GM12878 (cell line): Measurements from ENCODE around the gene NUP93. TPM values are rescaled to one million over a fixed set of nuclear protein-coding genes. Genes with fewer than 3 reads are reported as not detected.

Source experiments
- ATAC-seq: fragments of 200-7000 bp; cut with Tn5 transposase; 3 replicates; pipeline ENCODE4 v1.9.1; 2020; ENCODE audit warnings: mild to moderate bottlenecking, moderate library complexity
- BruUV-seq: library from RNA; stranded (reverse); fragments of 400-500 nt; replicated peaks from 2 replicates; lab custom pipeline; 2021; lab: Mats Ljungman, UMichigan
- CTCF ChIA-PET: fragments of 300-600 bp; sonication (Branson Sonifier 250); formaldehyde crosslinking; extraction: SDS; loops from one replicate; lab custom pipeline; 2021; ENCODE audit warnings: inconsistent platforms; lab: Yijun Ruan, JAX
- POLR2A ChIA-PET: fragments of 350-600 bp; formaldehyde crosslinking; extraction: SDS; loops from one replicate; lab custom pipeline; 2021; ENCODE audit warnings: inconsistent platforms; lab: Charles Lee
- RAD21 ChIA-PET: fragments of 300-600 bp; sonication (Branson Sonifier 250); formaldehyde crosslinking; loops from one replicate; lab custom pipeline; 2023; ENCODE audit warnings: antibody characterized with exemption; ENCODE audit not compliant: unreplicated experiment; lab: Charles Lee
- SMC1A ChIA-PET: fragments of 300-600 bp; sonication (Branson Sonifier 250); formaldehyde crosslinking; loops from one replicate; lab custom pipeline; 2023; ENCODE audit not compliant: unreplicated experiment, uncharacterized antibody; lab: Charles Lee
- DNase-seq: peaks from one replicate; pipeline ENCODE4 v3.0.0-alpha.2; 2011; ENCODE audit warnings: low read depth, low spot score
- FAIRE-seq: peaks from 3 replicates; lab custom pipeline; 2011; peaks lifted over from hg19 to GRCh38; lab: Jason Lieb, UNC
- H2AFZ ChIP-seq: 2 replicates; pipeline ENCODE4 v1.6.0; 2011; ENCODE audit warnings: low read depth, low read length, control low read depth; ENCODE audit not compliant: control insufficient read depth
- H3K27ac ChIP-seq: 2 replicates; pipeline ENCODE4 v1.5.1; 2011; ENCODE audit warnings: control low read depth; ENCODE audit not compliant: control insufficient read depth, insufficient read depth
- H3K27me3 ChIP-seq, 2 experiments: replicated peaks in 1 of 2; 2 replicates each; pipeline versions ENCODE4 v1.6.0 to v1.6.1; 2011; ENCODE audit warnings: low read length in 1 of 2; ENCODE audit not compliant: control insufficient read depth in 2 of 2, insufficient read depth in 2 of 2
- H3K36me3 ChIP-seq, 2 experiments: 2 replicates each; pipeline ENCODE4 v1.5.1; 2011; ENCODE audit warnings: low read length in 1 of 2; ENCODE audit not compliant: control insufficient read depth in 2 of 2, insufficient read depth in 2 of 2
- H3K4me1 ChIP-seq: 2 replicates; pipeline ENCODE4 v1.6.1; 2011; ENCODE audit warnings: mild to moderate bottlenecking, low read length, moderate library complexity, mixed read lengths; ENCODE audit not compliant: control insufficient read depth, insufficient read depth
- H3K4me2 ChIP-seq: 2 replicates; pipeline ENCODE4 v1.6.0; 2011; ENCODE audit warnings: control low read depth; ENCODE audit not compliant: control insufficient read depth, insufficient read depth
- H3K4me3 ChIP-seq: fragments of 200-600 bp; sonication (generic); 2 replicates; pipeline ENCODE4 v1.5.1; 2016
- H3K79me2 ChIP-seq: 2 replicates; pipeline ENCODE4 v1.6.0; 2011; ENCODE audit warnings: low read length; ENCODE audit not compliant: control insufficient read depth, insufficient read depth
- H3K9ac ChIP-seq: 2 replicates; pipeline ENCODE4 v1.8.0; 2011; ENCODE audit warnings: low read length, control low read depth, mixed read lengths; ENCODE audit not compliant: control insufficient read depth, insufficient read depth
- H3K9me3 ChIP-seq: replicated peaks from 3 replicates; pipeline ENCODE4 v1.5.1; 2011; ENCODE audit warnings: mild to moderate bottlenecking, low read length; ENCODE audit not compliant: control insufficient read depth, insufficient read depth
- H4K20me1 ChIP-seq: 2 replicates; pipeline ENCODE4 v1.6.0; 2011; ENCODE audit not compliant: control insufficient read depth, insufficient read depth
- ASH2L ChIP-seq: fragments of 300-600, 200-600 bp; sonication (generic); IDR thresholded peaks from 2 replicates; pipeline ENCODE4 v1.6.1; 2017; ENCODE audit warnings: low read depth, mild to moderate bottlenecking, borderline replicate concordance
- BACH1 ChIP-seq: fragments of 450-650 bp; IDR thresholded peaks from 2 replicates; pipeline ENCODE4 v1.6.1; 2017; ENCODE audit warnings: mild to moderate bottlenecking, borderline replicate concordance
- CHD4 ChIP-seq: fragments of 200-600 bp; sonication (generic); IDR thresholded peaks from 2 replicates; pipeline ENCODE4 v1.6.1; 2016; ENCODE audit warnings: mild to moderate bottlenecking
- DPF2 ChIP-seq: fragments of 450-650 bp; IDR thresholded peaks from 2 replicates; pipeline ENCODE4 v1.6.1; 2017; ENCODE audit warnings: mild to moderate bottlenecking
- EED ChIP-seq: sonication (generic); IDR thresholded peaks from 2 replicates; pipeline ENCODE4 v1.6.1; 2016; ENCODE audit warnings: antibody characterized with exemption, low read depth
- ESRRA ChIP-seq: IDR thresholded peaks from 2 replicates; pipeline ENCODE4 v1.6.1; 2012; ENCODE audit warnings: mild to moderate bottlenecking, low read length, improper control_type of control experiment
- KAT2A ChIP-seq: conservative IDR thresholded peaks from 2 replicates; pipeline ENCODE4 v1.6.1; 2011; ENCODE audit warnings: low read depth, low read length; ENCODE audit not compliant: control insufficient read depth
- NR2C2 ChIP-seq: IDR thresholded peaks from 2 replicates; pipeline ENCODE4 v1.6.1; 2011; ENCODE audit warnings: borderline replicate concordance, low read depth; ENCODE audit not compliant: control insufficient read depth, insufficient read length
- PML ChIP-seq: IDR thresholded peaks from 2 replicates; pipeline ENCODE4 v1.6.1; 2012; ENCODE audit warnings: low read length, inconsistent platforms
- POU2F2 ChIP-seq: IDR thresholded peaks from 3 replicates; pipeline ENCODE4 v1.6.1; 2011; ENCODE audit warnings: low read depth, mild to moderate bottlenecking, low read length, borderline replicate concordance
- RAD21 ChIP-seq: IDR thresholded peaks from 2 replicates; pipeline ENCODE4 v1.6.1; 2011; ENCODE audit warnings: mild to moderate bottlenecking, low read depth, low read length, moderate library complexity; ENCODE audit not compliant: insufficient read depth
- RBBP5 ChIP-seq: fragments of 200-600 bp; sonication (generic); conservative IDR thresholded peaks from 2 replicates; pipeline ENCODE4 v1.6.1; 2016
- SPI1 ChIP-seq: IDR thresholded peaks from 2 replicates; pipeline ENCODE4 v1.6.1; 2011; ENCODE audit warnings: low read depth, mild to moderate bottlenecking, low read length, moderate library complexity, borderline replicate concordance; ENCODE audit not compliant: insufficient read depth
- TARDBP ChIP-seq: IDR thresholded peaks from 2 replicates; pipeline ENCODE4 v1.6.1; 2016; ENCODE audit warnings: borderline replicate concordance
- ZNF207 ChIP-seq: fragments of 450-650 bp; IDR thresholded peaks from 2 replicates; pipeline ENCODE4 v1.6.1; 2014; ENCODE audit warnings: antibody characterized with exemption, mild to moderate bottlenecking, borderline replicate concordance
- WGBS: methylation state at CpG from one replicate; pipeline ENCODE4 v1.1.6; 2016; ENCODE audit warnings: low lambda C conversion rate; ENCODE audit not compliant: insufficient replicate concordance, insufficient coverage; ENCODE audit errors: missing lambda C conversion rate; 5-methylcytosine and 5-hydroxymethylcytosine counted together
- in situ Hi-C: fragments of 300-500 bp; cut with MboI; formaldehyde crosslinking; loops from 9 replicates; pipeline ENCODE4 v1.14.3; 2018; ENCODE audit warnings: mixed read lengths
- intact Hi-C: fragments of 100-400 bp; cut with micrococcal nuclease; formaldehyde crosslinking; loops from one replicate; pipeline ENCODE4 v1.14.2; 2022; ENCODE audit not compliant: unreplicated experiment
- polyA plus RNA-seq, 11 experiments: library from polyadenylated mRNA; depleted of rRNA in 4 of 11; unstranded in 6 of 11; stranded (reverse) in 5 of 11; fragments of >200 nt; fragmentation: Nextera tagmentation in 4 of 11; fragmentation: Illumina TruSeq in 1 of 11; extraction: Ambion mirVana in 4 of 11; extraction: Trizol in 1 of 11; gene quantifications; 1 replicate in 1 of 11; 2 replicates in 10 of 11; pipeline versions ENCODE4 v1.2.1 to v1.2.3, GENCODE V29; 2011 to 2016; ENCODE audit warnings: inconsistent platforms in 2 of 11, missing spikeins in 2 of 11, low read depth in 1 of 11
- total RNA-seq, 4 experiments: library from RNA; depleted of rRNA in 3 of 4; stranded (reverse); fragments of >200 nt in 3 of 4; fragmentation: Illumina TruSeq in 1 of 4; extraction: Trizol in 1 of 4; gene quantifications; 2 replicates each; pipeline versions ENCODE4 v1.2.1 to v1.2.3, GENCODE V29; 2013 to 2021
- TF ChIP-seq, protein P1 (sequence below), 3 experiments: IDR thresholded peaks in 2 of 3; conservative IDR thresholded peaks in 1 of 3; 2 replicates each; pipeline ENCODE4 v1.5.1; 2011; ENCODE audit warnings: low read depth in 3 of 3, low read length in 3 of 3, mild to moderate bottlenecking in 3 of 3, control low read depth in 2 of 3, moderate library complexity in 2 of 3, inconsistent platforms in 1 of 3, mixed read lengths in 1 of 3; ENCODE audit not compliant: control insufficient read depth in 2 of 3, insufficient read depth in 1 of 3; ENCODE audit errors: extremely low read depth in 1 of 3
- TF ChIP-seq, protein P2 (sequence below): IDR thresholded peaks from 2 replicates; pipeline ENCODE4 v1.6.1; 2012; ENCODE audit warnings: low read length, inconsistent platforms
- TF ChIP-seq, protein P3 (sequence below): fragments of 150-350 bp; IDR thresholded peaks from 2 replicates; pipeline ENCODE4 v1.6.1; 2016; ENCODE audit warnings: low read depth, low read length

Gene NUP93
- total and polyA plus RNA-seq, 10 of the 15 experiments (the other 5 are each of a cell fraction or from before 2014, with no cell fraction given) = 82.2 to 175 (median 101) TPM

DNA sequence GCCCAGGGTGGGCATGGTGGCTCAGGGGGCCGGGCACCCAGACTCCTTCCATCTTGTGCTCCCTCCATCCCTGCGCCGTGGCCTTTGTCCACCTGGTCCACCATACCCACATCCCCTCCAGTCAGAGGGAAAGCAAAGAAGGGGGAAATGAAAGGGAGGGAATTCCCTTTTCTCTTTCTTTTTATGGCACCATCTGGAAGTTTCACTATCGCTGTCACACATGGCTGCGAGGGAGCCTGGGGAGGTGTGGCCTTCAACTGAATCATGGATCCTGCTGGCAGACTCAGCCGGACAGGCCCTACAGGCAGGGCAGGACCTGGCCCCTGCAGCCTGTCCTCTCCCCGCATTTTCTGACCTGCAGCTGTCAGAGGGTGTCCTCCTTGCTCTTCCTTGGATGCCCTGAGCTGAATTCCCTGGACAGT, 141.3 kb downstream of the NUP93 start (continued):
- TF ChIP-seq ASH2L = no peak
- no peak for TF ChIP-seq TARDBP
- peak; percentile 46; the same call in 1 of the 2 replicates for TF ChIP-seq BACH1
- TF ChIP-seq, protein P1, sequence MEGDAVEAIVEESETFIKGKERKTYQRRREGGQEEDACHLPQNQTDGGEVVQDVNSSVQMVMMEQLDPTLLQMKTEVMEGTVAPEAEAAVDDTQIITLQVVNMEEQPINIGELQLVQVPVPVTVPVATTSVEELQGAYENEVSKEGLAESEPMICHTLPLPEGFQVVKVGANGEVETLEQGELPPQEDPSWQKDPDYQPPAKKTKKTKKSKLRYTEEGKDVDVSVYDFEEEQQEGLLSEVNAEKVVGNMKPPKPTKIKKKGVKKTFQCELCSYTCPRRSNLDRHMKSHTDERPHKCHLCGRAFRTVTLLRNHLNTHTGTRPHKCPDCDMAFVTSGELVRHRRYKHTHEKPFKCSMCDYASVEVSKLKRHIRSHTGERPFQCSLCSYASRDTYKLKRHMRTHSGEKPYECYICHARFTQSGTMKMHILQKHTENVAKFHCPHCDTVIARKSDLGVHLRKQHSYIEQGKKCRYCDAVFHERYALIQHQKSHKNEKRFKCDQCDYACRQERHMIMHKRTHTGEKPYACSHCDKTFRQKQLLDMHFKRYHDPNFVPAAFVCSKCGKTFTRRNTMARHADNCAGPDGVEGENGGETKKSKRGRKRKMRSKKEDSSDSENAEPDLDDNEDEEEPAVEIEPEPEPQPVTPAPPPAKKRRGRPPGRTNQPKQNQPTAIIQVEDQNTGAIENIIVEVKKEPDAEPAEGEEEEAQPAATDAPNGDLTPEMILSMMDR (IDR thresholded peaks at IDR 0.05 in 2 of 3, conservative IDR thresholded peaks at IDR 0.05 in 1 of 3; ENCODE audit: control insufficient read depth in 2 of 3, extremely low read depth in 1 of 3, insufficient read depth in 1 of 3, low read depth in 3 of 3, low read length in 3 of 3) = peak in 1 of 3 experiments; percentile 36; a peak in 1 of 6 replicates
- TF ChIP-seq CHD4 = no peak
- TF ChIP-seq NR2C2 = no peak
- TF ChIP-seq KAT2A = no peak
- peak; percentile 89 for TF ChIP-seq SPI1

DNA sequence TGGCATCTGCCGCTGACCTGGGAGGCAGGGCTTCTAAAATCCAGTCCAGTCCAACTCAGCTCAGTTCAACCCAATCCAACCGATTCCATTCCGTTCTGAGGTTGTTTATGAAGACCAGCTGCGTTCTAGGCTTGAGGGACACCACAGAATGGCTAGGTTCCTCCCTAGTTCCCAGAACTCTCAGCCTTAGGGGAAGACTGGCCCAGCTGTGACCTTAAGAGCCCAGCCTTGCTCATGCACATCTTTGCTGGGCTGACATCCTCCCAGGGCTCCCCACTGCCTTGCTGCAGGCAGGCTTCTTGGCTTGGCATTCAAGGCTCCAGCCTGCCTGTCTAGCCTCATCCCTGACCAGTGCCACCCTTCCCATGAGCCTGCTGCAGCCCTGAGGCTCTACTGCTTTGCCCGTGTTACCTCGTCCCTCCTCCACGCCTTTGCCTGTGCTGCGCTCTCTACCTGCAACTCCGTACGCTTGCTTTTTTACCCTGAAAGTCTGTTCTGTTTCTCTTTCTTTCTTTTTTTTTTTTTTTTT, 143.0 kb downstream of the NUP93 start:
- POLR2A ChIA-PET = interaction anchor here (0.5 kb wide), 1 partner anchor 53 kb away, joined by 3 read pairs; no protein-coding TSS in a partner anchor
- CTCF ChIA-PET = no interaction called here
- DNase-seq (no peak), ATAC-seq (no peak), FAIRE-seq (no peak)
- SMC1A ChIA-PET = interaction anchor here (1.1 kb wide), 1 partner anchor 70 kb away, joined by 3 read pairs; no protein-coding TSS in a partner anchor
- Histone ChIP-seq H3K9ac (no peak overlapping the region), H3K27me3 (no peaks in the 10 kb centered on the region), H3K4me3 (no peak overlapping the region), H3K4me2 (no peak overlapping the region), H3K36me3 (no peaks in the 10 kb centered on the region), H2AFZ (no peak overlapping the region), H3K4me1 (peaks cover 40% of the 10 kb centered on the region), H4K20me1 (no peaks in the 10 kb centered on the region), H3K27ac (no peak overlapping the region), H3K79me2 (no peaks in the 10 kb centered on the region), H3K9me3 (no peaks in the 10 kb centered on the region)
- RAD21 ChIA-PET = interaction anchor here (0.7 kb wide), 1 partner anchor 38 kb away, joined by 4 read pairs; no protein-coding TSS in a partner anchor
- in situ Hi-C loops = no loop called here
- 80% methylated on average over 10 of the region's 10 CpGs for WGBS
- no TSS peak for BruUV-seq
- intact Hi-C loops = no loop called here
- TF ChIP-seq RBBP5 (no peak), ESRRA (no peak), DPF2 (no peak), POU2F2 (no peak), PML (no peak), EED (no peak), ZNF207 (no peak), RAD21 (no peak)
- TF ChIP-seq, protein P2, sequence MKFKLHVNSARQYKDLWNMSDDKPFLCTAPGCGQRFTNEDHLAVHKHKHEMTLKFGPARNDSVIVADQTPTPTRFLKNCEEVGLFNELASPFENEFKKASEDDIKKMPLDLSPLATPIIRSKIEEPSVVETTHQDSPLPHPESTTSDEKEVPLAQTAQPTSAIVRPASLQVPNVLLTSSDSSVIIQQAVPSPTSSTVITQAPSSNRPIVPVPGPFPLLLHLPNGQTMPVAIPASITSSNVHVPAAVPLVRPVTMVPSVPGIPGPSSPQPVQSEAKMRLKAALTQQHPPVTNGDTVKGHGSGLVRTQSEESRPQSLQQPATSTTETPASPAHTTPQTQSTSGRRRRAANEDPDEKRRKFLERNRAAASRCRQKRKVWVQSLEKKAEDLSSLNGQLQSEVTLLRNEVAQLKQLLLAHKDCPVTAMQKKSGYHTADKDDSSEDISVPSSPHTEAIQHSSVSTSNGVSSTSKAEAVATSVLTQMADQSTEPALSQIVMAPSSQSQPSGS = no peak
- TF ChIP-seq, protein P3, sequence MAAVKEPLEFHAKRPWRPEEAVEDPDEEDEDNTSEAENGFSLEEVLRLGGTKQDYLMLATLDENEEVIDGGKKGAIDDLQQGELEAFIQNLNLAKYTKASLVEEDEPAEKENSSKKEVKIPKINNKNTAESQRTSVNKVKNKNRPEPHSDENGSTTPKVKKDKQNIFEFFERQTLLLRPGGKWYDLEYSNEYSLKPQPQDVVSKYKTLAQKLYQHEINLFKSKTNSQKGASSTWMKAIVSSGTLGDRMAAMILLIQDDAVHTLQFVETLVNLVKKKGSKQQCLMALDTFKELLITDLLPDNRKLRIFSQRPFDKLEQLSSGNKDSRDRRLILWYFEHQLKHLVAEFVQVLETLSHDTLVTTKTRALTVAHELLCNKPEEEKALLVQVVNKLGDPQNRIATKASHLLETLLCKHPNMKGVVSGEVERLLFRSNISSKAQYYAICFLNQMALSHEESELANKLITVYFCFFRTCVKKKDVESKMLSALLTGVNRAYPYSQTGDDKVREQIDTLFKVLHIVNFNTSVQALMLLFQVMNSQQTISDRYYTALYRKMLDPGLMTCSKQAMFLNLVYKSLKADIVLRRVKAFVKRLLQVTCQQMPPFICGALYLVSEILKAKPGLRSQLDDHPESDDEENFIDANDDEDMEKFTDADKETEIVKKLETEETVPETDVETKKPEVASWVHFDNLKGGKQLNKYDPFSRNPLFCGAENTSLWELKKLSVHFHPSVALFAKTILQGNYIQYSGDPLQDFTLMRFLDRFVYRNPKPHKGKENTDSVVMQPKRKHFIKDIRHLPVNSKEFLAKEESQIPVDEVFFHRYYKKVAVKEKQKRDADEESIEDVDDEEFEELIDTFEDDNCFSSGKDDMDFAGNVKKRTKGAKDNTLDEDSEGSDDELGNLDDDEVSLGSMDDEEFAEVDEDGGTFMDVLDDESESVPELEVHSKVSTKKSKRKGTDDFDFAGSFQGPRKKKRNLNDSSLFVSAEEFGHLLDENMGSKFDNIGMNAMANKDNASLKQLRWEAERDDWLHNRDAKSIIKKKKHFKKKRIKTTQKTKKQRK = no peak
